HL-60/S4 treated with retinoic acid at 250 ng/mL for 4 days and 3 days (cell line): ENCODE results near the gene AP4B1.
"Not testable (repeated sequence)": the region's sequence is repeated elsewhere in the genome, so short reads cannot be mapped to it uniquely, and the experiment has no call there.

ENCODE experiments used
- in situ Hi-C: fragments of 300-500 bp; cut with MboI; formaldehyde crosslinking; loops from 2 replicates; pipeline ENCODE4 v1.7.0; 2022; ENCODE audit warnings: low sequenced_read_pairs

AP4B1 gene

GRCh38 chr1:113859478-113860175 is 45.0 kb downstream of the AP4B1 start:
- in situ Hi-C loops = no loop called here

GRCh38 chr1:113858982-113859381 is 45.6 kb downstream of the AP4B1 start:
- in situ Hi-C loops = no loop called here

- in situ Hi-C loops = no loop called here
Measured at GRCh38 chr1:113858418-113858817, 46.2 kb downstream of the AP4B1 start.

GRCh38 chr1:113857776-113858175 is 46.8 kb downstream of the AP4B1 start:
- in situ Hi-C loops = no loop called here

GRCh38 chr1:113856401-113856790 is 48.2 kb downstream of the AP4B1 start:
- in situ Hi-C loops = no loop called here

GRCh38 chr1:113855630-113856400 is 48.8 kb downstream of the AP4B1 start:
- in situ Hi-C loops = no loop called here

- in situ Hi-C loops = no loop called here
Measured at GRCh38 chr1:113854234-113854633, 50.4 kb downstream of the AP4B1 start.

GRCh38 chr1:113852694-113853093 is 51.9 kb downstream of the AP4B1 start:
- in situ Hi-C loops = not testable (repeated sequence)

- in situ Hi-C loops = no loop called here
Measured at GRCh38 chr1:113850127-113850796, 54.3 kb downstream of the AP4B1 start.

- in situ Hi-C loops = no loop called here
Measured at GRCh38 chr1:113849072-113849471, 55.5 kb downstream of the AP4B1 start.

GRCh38 chr1:113846391-113847035 is 58.1 kb downstream of the AP4B1 start:
- in situ Hi-C loops = no loop called here
